HL-60 (cell line): ENCODE measurements around the gene TMEM154.

ENCODE experiments used
- DNase-seq, 2 experiments: peaks; one replicate each; pipeline ENCODE4 v3.0.0-alpha.2; 2010 to 2020; ENCODE audit warnings: low read depth in 1 of 2, low spot score in 1 of 2
- H3K27ac ChIP-seq: fragments of 250-450 bp; sonication (Bioruptor Pico); replicated peaks from 2 replicates; pipeline ENCODE4 v1.5.1; 2020; ENCODE audit warnings: mild to moderate bottlenecking, moderate library complexity
- H3K27me3 ChIP-seq: fragments of 250-450 bp; sonication (Bioruptor Pico); 2 replicates; pipeline ENCODE4 v1.5.1; 2021; ENCODE audit warnings: mild to moderate bottlenecking, moderate library complexity; ENCODE audit not compliant: insufficient read depth, poor library complexity, severe bottlenecking
- H3K4me3 ChIP-seq: replicated peaks from 2 replicates; pipeline ENCODE4 v1.5.1; 2011; ENCODE audit warnings: mild to moderate bottlenecking, control low read depth, low read length; ENCODE audit not compliant: insufficient read depth
- GABPA ChIP-seq: IDR thresholded peaks from 2 replicates; pipeline ENCODE4 v1.6.1; 2012; ENCODE audit warnings: low read depth
- POLR2AphosphoS5 ChIP-seq: IDR thresholded peaks from 2 replicates; pipeline ENCODE4 v1.6.1; 2012; ENCODE audit warnings: low read depth
- SPI1 ChIP-seq: IDR thresholded peaks from 2 replicates; pipeline ENCODE4 v1.6.1; 2012; ENCODE audit warnings: low read depth, mild to moderate bottlenecking, borderline replicate concordance
- TF ChIP-seq, protein P1 (sequence below): IDR thresholded peaks from one replicate; pipeline ENCODE4 v1.5.1; 2011; ENCODE audit warnings: low read length, control low read depth, inconsistent platforms; ENCODE audit not compliant: insufficient read depth
- TF ChIP-seq, protein P2 (sequence below): IDR thresholded peaks from 2 replicates; pipeline ENCODE4 v1.6.1; 2012; ENCODE audit warnings: low read depth; ENCODE audit not compliant: insufficient replicate concordance

TMEM154 gene

DNA sequence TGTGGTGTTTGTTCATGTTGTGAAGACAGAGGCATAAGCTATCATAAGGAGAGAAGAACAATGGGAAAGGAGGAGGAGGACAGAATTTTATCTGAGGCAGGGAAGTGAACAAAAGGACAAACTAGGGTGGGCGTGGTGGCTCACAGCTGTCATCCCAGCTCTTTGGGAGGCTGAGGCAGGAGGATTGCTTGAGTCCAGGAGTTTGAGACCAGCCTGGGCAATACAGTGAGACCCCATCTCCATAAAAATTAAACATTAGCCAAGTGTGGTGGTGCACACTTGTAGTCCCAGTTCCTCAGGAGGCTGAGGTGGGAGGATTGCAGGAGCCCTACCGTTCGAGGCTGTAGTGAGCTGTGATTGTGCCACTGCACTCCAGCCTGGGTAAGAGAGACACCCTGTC lies 49.9 kb downstream of the TMEM154 start:
- DNase-seq: no peak
- TF ChIP-seq, protein P1, sequence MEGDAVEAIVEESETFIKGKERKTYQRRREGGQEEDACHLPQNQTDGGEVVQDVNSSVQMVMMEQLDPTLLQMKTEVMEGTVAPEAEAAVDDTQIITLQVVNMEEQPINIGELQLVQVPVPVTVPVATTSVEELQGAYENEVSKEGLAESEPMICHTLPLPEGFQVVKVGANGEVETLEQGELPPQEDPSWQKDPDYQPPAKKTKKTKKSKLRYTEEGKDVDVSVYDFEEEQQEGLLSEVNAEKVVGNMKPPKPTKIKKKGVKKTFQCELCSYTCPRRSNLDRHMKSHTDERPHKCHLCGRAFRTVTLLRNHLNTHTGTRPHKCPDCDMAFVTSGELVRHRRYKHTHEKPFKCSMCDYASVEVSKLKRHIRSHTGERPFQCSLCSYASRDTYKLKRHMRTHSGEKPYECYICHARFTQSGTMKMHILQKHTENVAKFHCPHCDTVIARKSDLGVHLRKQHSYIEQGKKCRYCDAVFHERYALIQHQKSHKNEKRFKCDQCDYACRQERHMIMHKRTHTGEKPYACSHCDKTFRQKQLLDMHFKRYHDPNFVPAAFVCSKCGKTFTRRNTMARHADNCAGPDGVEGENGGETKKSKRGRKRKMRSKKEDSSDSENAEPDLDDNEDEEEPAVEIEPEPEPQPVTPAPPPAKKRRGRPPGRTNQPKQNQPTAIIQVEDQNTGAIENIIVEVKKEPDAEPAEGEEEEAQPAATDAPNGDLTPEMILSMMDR: no peak
- TF ChIP-seq SPI1 (no peak), POLR2AphosphoS5 (no peak), GABPA (no peak)
- TF ChIP-seq, protein P2, sequence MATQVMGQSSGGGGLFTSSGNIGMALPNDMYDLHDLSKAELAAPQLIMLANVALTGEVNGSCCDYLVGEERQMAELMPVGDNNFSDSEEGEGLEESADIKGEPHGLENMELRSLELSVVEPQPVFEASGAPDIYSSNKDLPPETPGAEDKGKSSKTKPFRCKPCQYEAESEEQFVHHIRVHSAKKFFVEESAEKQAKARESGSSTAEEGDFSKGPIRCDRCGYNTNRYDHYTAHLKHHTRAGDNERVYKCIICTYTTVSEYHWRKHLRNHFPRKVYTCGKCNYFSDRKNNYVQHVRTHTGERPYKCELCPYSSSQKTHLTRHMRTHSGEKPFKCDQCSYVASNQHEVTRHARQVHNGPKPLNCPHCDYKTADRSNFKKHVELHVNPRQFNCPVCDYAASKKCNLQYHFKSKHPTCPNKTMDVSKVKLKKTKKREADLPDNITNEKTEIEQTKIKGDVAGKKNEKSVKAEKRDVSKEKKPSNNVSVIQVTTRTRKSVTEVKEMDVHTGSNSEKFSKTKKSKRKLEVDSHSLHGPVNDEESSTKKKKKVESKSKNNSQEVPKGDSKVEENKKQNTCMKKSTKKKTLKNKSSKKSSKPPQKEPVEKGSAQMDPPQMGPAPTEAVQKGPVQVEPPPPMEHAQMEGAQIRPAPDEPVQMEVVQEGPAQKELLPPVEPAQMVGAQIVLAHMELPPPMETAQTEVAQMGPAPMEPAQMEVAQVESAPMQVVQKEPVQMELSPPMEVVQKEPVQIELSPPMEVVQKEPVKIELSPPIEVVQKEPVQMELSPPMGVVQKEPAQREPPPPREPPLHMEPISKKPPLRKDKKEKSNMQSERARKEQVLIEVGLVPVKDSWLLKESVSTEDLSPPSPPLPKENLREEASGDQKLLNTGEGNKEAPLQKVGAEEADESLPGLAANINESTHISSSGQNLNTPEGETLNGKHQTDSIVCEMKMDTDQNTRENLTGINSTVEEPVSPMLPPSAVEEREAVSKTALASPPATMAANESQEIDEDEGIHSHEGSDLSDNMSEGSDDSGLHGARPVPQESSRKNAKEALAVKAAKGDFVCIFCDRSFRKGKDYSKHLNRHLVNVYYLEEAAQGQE: no peak
- no peak overlapping the region for H3K27ac ChIP-seq
- H3K27me3 ChIP-seq: no peaks in the 10 kb centered on the region
- no peak overlapping the region for H3K4me3 ChIP-seq

DNA sequence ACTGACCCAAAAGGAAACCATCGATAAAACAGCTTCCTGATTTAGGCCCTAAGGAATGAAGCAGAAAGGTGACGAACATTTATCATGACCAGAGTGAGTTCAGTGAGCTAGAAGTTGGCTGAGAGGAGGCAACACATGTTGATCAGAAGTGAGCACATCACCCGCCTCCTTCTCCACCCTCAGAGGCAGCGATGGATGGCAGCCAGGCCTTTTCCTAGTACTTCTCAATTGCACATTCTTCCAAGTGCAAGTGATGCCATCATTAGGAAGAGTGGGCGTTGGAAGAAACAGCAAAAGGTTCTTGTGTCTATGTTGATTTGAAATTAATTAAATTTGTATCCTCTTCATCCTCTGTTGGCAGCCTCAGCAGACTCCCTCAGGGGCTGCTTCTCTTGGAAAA lies 51.7 kb downstream of the TMEM154 start:
- Histone ChIP-seq H3K4me3 (no peak overlapping the region), H3K27ac (no peak overlapping the region), H3K27me3 (no peaks in the 10 kb centered on the region)
- DNase-seq: no peak
- TF ChIP-seq, protein P2: no peak
- TF ChIP-seq, protein P1: no peak
- TF ChIP-seq GABPA (no peak), SPI1 (no peak), POLR2AphosphoS5 (no peak)

DNA sequence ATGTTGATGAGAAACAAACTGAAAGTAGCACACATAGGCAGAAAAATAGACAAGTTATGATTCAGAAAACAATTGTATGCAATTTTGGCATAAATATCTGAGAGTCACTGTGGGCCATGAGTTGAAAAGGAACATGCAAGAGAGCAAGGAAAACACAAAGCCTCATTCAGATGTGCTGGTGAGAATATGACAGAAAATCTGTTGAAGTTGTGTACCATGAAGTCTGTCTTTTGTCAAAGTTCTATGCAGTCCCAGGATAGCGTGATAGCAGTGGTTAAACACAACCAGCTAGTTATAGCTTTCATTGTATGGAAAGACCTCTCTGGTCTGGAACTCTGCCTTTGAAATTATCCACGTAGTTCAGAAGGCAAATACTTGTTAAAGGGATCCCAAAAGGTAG lies 53.0 kb downstream of the TMEM154 start:
- H3K27me3 ChIP-seq: no peaks in the 10 kb centered on the region
- TF ChIP-seq, protein P1: no peak
- TF ChIP-seq SPI1 (no peak), GABPA (no peak), POLR2AphosphoS5 (no peak)
- TF ChIP-seq, protein P2: no peak
- DNase-seq: no peak
- no peak overlapping the region for H3K4me3 ChIP-seq
- H3K27ac ChIP-seq: no peak overlapping the region
